ENCODE results near the gene SLC12A9.

Gene SLC12A9

GRCh38 chr7:100895956-100896731 lies 43.6 kb downstream of the SLC12A9 start (continued):
- TF ChIP-seq ZNF423 (tag by site-specific recombination; IDR thresholded peaks at IDR 0.05) (no peak), ZNF335 (tag by site-specific recombination; conservative IDR thresholded peaks at IDR 0.05) (peak; percentile 73), ZNF555 (tag by site-specific recombination; conservative IDR thresholded peaks at IDR 0.05) (no peak), ZNF777 (tag by site-specific recombination; IDR thresholded peaks at IDR 0.05; ENCODE audit: borderline replicate concordance) (peak; percentile 99), ZNF266 (tag by site-specific recombination; IDR thresholded peaks at IDR 0.05; ENCODE audit: low read depth) (no peak), ZNF654 (tag by site-specific recombination; IDR thresholded peaks at IDR 0.05; ENCODE audit: low read depth) (no peak), ZNF558 (tag by site-specific recombination; IDR thresholded peaks at IDR 0.05) (no peak), ZNF561 (tag by site-specific recombination; IDR thresholded peaks at IDR 0.05; ENCODE audit: borderline replicate concordance) (peak; percentile 34; the same call in 1 of the 2 replicates), PRDM1 (tag by site-specific recombination; IDR thresholded peaks at IDR 0.05) (0 out of 2 replicates have a peak, but pooled peaks have one; percentile 23), GLIS2 (tag by site-specific recombination; IDR thresholded peaks at IDR 0.05) (peak; percentile 90), KLF1 (tag by site-specific recombination; IDR thresholded peaks at IDR 0.05) (peak; percentile 34), ZNF280C (tag by site-specific recombination; IDR thresholded peaks at IDR 0.05) (no peak), ZNF544 (tag by site-specific recombination; IDR thresholded peaks at IDR 0.05) (no peak), HOXA7 (CRISPR knock-in tag; IDR thresholded peaks at IDR 0.05; ENCODE audit: borderline replicate concordance) (no peak), ZNF114 (tag by site-specific recombination; IDR thresholded peaks at IDR 0.05) (no peak), ZNF138 (tag by site-specific recombination; IDR thresholded peaks at IDR 0.05; ENCODE audit: borderline replicate concordance) (no peak), ZNF394 (tag by site-specific recombination; IDR thresholded peaks at IDR 0.05; ENCODE audit: borderline replicate concordance) (peak; percentile 41; the same call in 1 of the 2 replicates), ZNF416 (tag by site-specific recombination; IDR thresholded peaks at IDR 0.05) (no peak), ZNF701 (tag by site-specific recombination; IDR thresholded peaks at IDR 0.05) (no peak), MZF1 (tag by site-specific recombination; IDR thresholded peaks at IDR 0.05; ENCODE audit: borderline replicate concordance) (no peak), ZNF626 (tag by site-specific recombination; IDR thresholded peaks at IDR 0.05) (no peak), ZNF24 (tag by site-specific recombination; IDR thresholded peaks at IDR 0.05) (peak; percentile 80; the same call in 1 of the 2 replicates), ZNF239 (tag by site-specific recombination; IDR thresholded peaks at IDR 0.05) (no peak), ZNF2 (tag by site-specific recombination; IDR thresholded peaks at IDR 0.05) (peak; percentile 95; the same call in 1 of the 2 replicates), CTCF (tag by site-specific recombination; IDR thresholded peaks at IDR 0.05) (no peak; the same call in 1 of the 2 replicates), MEIS1 (CRISPR knock-in tag; IDR thresholded peaks at IDR 0.05; ENCODE audit: borderline replicate concordance) (no peak), ZNF223 (tag by site-specific recombination; IDR thresholded peaks at IDR 0.05) (no peak), ZNF596 (tag by site-specific recombination; IDR thresholded peaks at IDR 0.05) (peak; percentile 3; the same call in 1 of the 2 replicates), ZNF791 (tag by site-specific recombination; IDR thresholded peaks at IDR 0.05) (no peak)
- TF ChIP-seq, protein P1, sequence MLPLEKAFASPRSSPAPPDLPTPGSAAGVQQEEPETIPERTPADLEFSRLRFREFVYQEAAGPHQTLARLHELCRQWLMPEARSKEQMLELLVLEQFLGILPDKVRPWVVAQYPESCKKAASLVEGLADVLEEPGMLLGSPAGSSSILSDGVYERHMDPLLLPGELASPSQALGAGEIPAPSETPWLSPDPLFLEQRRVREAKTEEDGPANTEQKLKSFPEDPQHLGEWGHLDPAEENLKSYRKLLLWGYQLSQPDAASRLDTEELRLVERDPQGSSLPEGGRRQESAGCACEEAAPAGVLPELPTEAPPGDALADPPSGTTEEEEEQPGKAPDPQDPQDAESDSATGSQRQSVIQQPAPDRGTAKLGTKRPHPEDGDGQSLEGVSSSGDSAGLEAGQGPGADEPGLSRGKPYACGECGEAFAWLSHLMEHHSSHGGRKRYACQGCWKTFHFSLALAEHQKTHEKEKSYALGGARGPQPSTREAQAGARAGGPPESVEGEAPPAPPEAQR (tag by site-specific recombination; IDR thresholded peaks at IDR 0.05) = no peak; the same call in 1 of the 2 replicates
- TF ChIP-seq, protein P2, sequence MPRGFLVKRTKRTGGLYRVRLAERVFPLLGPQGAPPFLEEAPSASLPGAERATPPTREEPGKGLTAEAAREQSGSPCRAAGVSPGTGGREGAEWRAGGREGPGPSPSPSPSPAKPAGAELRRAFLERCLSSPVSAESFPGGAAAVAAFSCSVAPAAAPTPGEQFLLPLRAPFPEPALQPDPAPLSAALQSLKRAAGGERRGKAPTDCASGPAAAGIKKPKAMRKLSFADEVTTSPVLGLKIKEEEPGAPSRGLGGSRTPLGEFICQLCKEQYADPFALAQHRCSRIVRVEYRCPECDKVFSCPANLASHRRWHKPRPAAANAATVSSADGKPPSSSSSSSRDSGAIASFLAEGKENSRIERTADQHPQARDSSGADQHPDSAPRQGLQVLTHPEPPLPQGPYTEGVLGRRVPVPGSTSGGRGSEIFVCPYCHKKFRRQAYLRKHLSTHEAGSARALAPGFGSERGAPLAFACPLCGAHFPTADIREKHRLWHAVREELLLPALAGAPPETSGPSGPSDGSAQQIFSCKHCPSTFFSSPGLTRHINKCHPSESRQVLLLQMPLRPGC (tag by site-specific recombination; IDR thresholded peaks at IDR 0.05) = 0 out of 2 replicates have a peak, but pooled peaks have one; percentile 46
- TF ChIP-seq, protein P3, sequence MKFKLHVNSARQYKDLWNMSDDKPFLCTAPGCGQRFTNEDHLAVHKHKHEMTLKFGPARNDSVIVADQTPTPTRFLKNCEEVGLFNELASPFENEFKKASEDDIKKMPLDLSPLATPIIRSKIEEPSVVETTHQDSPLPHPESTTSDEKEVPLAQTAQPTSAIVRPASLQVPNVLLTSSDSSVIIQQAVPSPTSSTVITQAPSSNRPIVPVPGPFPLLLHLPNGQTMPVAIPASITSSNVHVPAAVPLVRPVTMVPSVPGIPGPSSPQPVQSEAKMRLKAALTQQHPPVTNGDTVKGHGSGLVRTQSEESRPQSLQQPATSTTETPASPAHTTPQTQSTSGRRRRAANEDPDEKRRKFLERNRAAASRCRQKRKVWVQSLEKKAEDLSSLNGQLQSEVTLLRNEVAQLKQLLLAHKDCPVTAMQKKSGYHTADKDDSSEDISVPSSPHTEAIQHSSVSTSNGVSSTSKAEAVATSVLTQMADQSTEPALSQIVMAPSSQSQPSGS (tag by site-specific recombination; IDR thresholded peaks at IDR 0.05; ENCODE audit: low read depth) = peak; percentile 96
